Measurements from ENCODE around the gene RTL1. TPM values are rescaled to one million over a fixed set of nuclear protein-coding genes. Genes with fewer than 3 reads are reported as not detected.

Gene RTL1
- total and polyA plus RNA-seq, 2 donors (not counting 3 experiments of a cell fraction or from before 2014, with no cell fraction given) = not detected

DNA sequence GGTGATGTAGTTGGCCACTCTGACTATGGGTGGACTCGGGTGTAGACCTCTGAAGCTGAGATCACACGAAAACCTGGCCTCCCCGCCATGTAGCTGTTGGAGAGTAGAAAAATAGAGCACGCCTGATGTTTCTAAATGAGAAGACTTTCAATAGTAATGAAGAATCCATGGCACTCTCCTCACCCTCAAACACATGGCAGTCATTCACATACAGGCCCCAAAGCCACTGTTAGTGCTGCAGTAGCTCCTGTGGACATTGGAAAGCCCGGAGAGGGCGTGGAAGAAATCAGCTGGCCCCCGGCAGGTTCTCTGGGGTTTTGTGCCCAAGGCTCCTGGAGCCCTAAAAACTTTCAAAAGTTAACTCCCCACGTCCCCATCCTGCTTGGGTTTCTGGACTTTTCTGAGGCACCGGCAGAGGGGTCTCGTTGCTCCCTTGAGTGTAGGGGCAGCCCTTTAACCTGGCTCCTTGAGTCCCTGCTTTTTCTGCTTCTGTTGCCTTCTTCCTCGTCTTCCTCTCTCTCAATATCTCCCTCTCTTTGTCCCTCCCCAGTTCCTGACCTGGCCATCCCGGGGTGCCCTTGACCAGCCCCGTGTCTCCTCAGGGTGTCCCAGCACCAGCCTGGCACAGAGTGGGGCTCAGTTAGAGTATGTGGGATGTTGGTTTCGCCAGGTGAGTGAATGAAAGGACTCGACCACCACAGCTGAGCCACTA, 69.3 kb downstream of the RTL1 start:
- TF ChIP-seq POLR2AphosphoS5 (IDR thresholded peaks at IDR 0.05; ENCODE audit: insufficient read depth, low read depth, low read length) (no peak), FOS (IDR thresholded peaks at IDR 0.05; ENCODE audit: borderline replicate concordance, insufficient read depth, low read length) (no peak), MYC (IDR thresholded peaks at IDR 0.05; ENCODE audit: low read depth, low read length) (no peak), EZH2 (IDR thresholded peaks at IDR 0.05; ENCODE audit: borderline replicate concordance, low read depth, low read length, severe bottlenecking) (no peak), GATA2 (IDR thresholded peaks at IDR 0.05; ENCODE audit: insufficient read depth, insufficient read length, low read depth, low read length) (no peak)
- Histone ChIP-seq H2AFZ (ENCODE audit: low read depth, low read length) (no peak overlapping the region), H3K79me2 (ENCODE audit: control insufficient read depth, insufficient read depth, low read length) (peaks cover 3% of the 10 kb centered on the region), H3K4me1 (ENCODE audit: control insufficient read depth, extremely low read depth, insufficient read depth, low read length) (no peaks in the 10 kb centered on the region), H3K9me1 (replicated peaks; ENCODE audit: control insufficient read depth, extremely low read depth, insufficient read depth, low read length) (no peaks in the 10 kb centered on the region), H3K4me3 (replicated peaks in 1 of 3; ENCODE audit: insufficient read depth in 1 of 3, low read depth in 1 of 3, low read length in 3 of 3) (no peak overlapping the region), H3K9ac (replicated peaks; ENCODE audit: extremely low read depth, insufficient read depth, low read length) (no peak overlapping the region), H4K20me1 (replicated peaks; ENCODE audit: control insufficient read depth, extremely low read depth, insufficient read depth, low read length) (no peaks in the 10 kb centered on the region), H3K36me3 (ENCODE audit: control insufficient read depth in 2 of 2, extremely low read depth in 1 of 2, insufficient read depth in 2 of 2, low read length in 2 of 2) (peaks cover 8 to 35% of the 10 kb centered on the region in 2 experiments), H3K27me3 (ENCODE audit: control insufficient read depth in 2 of 2, insufficient read depth in 2 of 2, low read length in 2 of 2) (no peaks in the 10 kb centered on the region), H3K27ac (ENCODE audit: insufficient read depth, low read depth, low read length) (no peak overlapping the region), H3K4me2 (ENCODE audit: insufficient read depth, low read length) (no peak overlapping the region), H3K9me3 (replicated peaks; ENCODE audit: control insufficient read depth, insufficient read depth, low read length) (no peaks in the 10 kb centered on the region)
- ChIA-PET POLR2A (no interaction called here), CTCF (no interaction called here)
- dilution Hi-C loops (cut with MboI; ENCODE audit: extremely low pct_ligation_motif_present, low sequenced_read_pairs) (no loop called here), intact Hi-C loops (cut with micrococcal nuclease) (no loop called here)
- DNase-seq (ENCODE audit: low read depth, low spot score) = no peak
- BruUV-seq (replicated peaks) = no TSS peak
- no peak for FAIRE-seq

GRCh38 chr14:100832311-100832960, 71.1 kb downstream of the RTL1 start:
- no peak overlapping the region for H2AFZ ChIP-seq (ENCODE audit: low read depth, low read length)
- H3K27me3 ChIP-seq (ENCODE audit: control insufficient read depth in 2 of 2, insufficient read depth in 2 of 2, low read length in 2 of 2) = no peaks in the 10 kb centered on the region
- H3K36me3 ChIP-seq (ENCODE audit: control insufficient read depth in 2 of 2, extremely low read depth in 1 of 2, insufficient read depth in 2 of 2, low read length in 2 of 2) = peaks cover 3 to 29% of the 10 kb centered on the region in 2 experiments
- H4K20me1 ChIP-seq (replicated peaks; ENCODE audit: control insufficient read depth, extremely low read depth, insufficient read depth, low read length) = no peaks in the 10 kb centered on the region
- H3K4me2 ChIP-seq (ENCODE audit: insufficient read depth, low read length) = no peak overlapping the region
- ChIA-PET POLR2A (no interaction called here), CTCF (no interaction called here)
- TF ChIP-seq MYC (IDR thresholded peaks at IDR 0.05; ENCODE audit: low read depth, low read length) (no peak), EZH2 (IDR thresholded peaks at IDR 0.05; ENCODE audit: borderline replicate concordance, low read depth, low read length, severe bottlenecking) (no peak), GATA2 (IDR thresholded peaks at IDR 0.05; ENCODE audit: insufficient read depth, insufficient read length, low read depth, low read length) (no peak), POLR2A (IDR thresholded peaks at IDR 0.05; ENCODE audit: low read depth, low read length) (no peak), FOS (IDR thresholded peaks at IDR 0.05; ENCODE audit: borderline replicate concordance, insufficient read depth, low read length) (no peak), JUN (IDR thresholded peaks at IDR 0.05; ENCODE audit: borderline replicate concordance, insufficient read depth, insufficient read length, low read depth) (no peak), MAX (IDR thresholded peaks at IDR 0.05; ENCODE audit: insufficient read depth, insufficient read length) (no peak), POLR2AphosphoS5 (IDR thresholded peaks at IDR 0.05; ENCODE audit: insufficient read depth, low read depth, low read length) (no peak)
- TF ChIP-seq, protein P1, sequence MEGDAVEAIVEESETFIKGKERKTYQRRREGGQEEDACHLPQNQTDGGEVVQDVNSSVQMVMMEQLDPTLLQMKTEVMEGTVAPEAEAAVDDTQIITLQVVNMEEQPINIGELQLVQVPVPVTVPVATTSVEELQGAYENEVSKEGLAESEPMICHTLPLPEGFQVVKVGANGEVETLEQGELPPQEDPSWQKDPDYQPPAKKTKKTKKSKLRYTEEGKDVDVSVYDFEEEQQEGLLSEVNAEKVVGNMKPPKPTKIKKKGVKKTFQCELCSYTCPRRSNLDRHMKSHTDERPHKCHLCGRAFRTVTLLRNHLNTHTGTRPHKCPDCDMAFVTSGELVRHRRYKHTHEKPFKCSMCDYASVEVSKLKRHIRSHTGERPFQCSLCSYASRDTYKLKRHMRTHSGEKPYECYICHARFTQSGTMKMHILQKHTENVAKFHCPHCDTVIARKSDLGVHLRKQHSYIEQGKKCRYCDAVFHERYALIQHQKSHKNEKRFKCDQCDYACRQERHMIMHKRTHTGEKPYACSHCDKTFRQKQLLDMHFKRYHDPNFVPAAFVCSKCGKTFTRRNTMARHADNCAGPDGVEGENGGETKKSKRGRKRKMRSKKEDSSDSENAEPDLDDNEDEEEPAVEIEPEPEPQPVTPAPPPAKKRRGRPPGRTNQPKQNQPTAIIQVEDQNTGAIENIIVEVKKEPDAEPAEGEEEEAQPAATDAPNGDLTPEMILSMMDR (IDR thresholded peaks at IDR 0.05; ENCODE audit: extremely low read depth in 1 of 2, insufficient read depth in 1 of 2, low read depth in 1 of 2, low read length in 2 of 2) = no peak
- H3K9me3 ChIP-seq (replicated peaks; ENCODE audit: control insufficient read depth, insufficient read depth, low read length) = no peaks in the 10 kb centered on the region
- peaks cover 18% of the 10 kb centered on the region for H3K79me2 ChIP-seq (ENCODE audit: control insufficient read depth, insufficient read depth, low read length)
- no peaks in the 10 kb centered on the region for H3K9me1 ChIP-seq (replicated peaks; ENCODE audit: control insufficient read depth, extremely low read depth, insufficient read depth, low read length)
- intact Hi-C loops (cut with micrococcal nuclease) (no loop called here), dilution Hi-C loops (cut with MboI; ENCODE audit: extremely low pct_ligation_motif_present, low sequenced_read_pairs) (no loop called here)
- H3K27ac ChIP-seq (ENCODE audit: insufficient read depth, low read depth, low read length) = no peak overlapping the region
- FAIRE-seq (no peak), DNase-seq (ENCODE audit: low read depth, low spot score) (no peak)
- no peak overlapping the region for H3K4me3 ChIP-seq (replicated peaks in 1 of 3; ENCODE audit: insufficient read depth in 1 of 3, low read depth in 1 of 3, low read length in 3 of 3)
- no peaks in the 10 kb centered on the region for H3K4me1 ChIP-seq (ENCODE audit: control insufficient read depth, extremely low read depth, insufficient read depth, low read length)
- no peak overlapping the region for H3K9ac ChIP-seq (replicated peaks; ENCODE audit: extremely low read depth, insufficient read depth, low read length)
- no TSS peak for BruUV-seq (replicated peaks)

All from endothelial cell of umbilical vein (primary cell).